Neutrophil (primary cell): ENCODE measurements around the gene TCN1.

ENCODE experiments used
- H3K27ac ChIP-seq: fragments of 200-600 bp; sonication (generic); 2 replicates; pipeline ENCODE4 v1.5.1; 2016; ENCODE audit warnings: mild to moderate bottlenecking, moderate library complexity
- H3K27me3 ChIP-seq: fragments of 200-600 bp; sonication (generic); 2 replicates; pipeline ENCODE4 v1.6.0; 2016; ENCODE audit warnings: mild to moderate bottlenecking
- H3K36me3 ChIP-seq: fragments of 200-600 bp; sonication (generic); 2 replicates; pipeline ENCODE4 v1.5.1; 2017
- H3K4me1 ChIP-seq, 2 experiments: fragments of 200-600 bp in 1 of 2; sonication (generic) in 1 of 2; 1 replicate in 1 of 2; 2 replicates in 1 of 2; pipeline versions ENCODE4 v1.5.1 to v1.6.1; 2013 to 2016; ENCODE audit warnings: low read depth in 1 of 2, low read length in 1 of 2, mild to moderate bottlenecking in 1 of 2, moderate library complexity in 1 of 2; ENCODE audit not compliant: control insufficient read depth in 1 of 2, insufficient read depth in 1 of 2
- H3K4me3 ChIP-seq, 2 experiments: fragments of 200-600 bp in 1 of 2; sonication (generic) in 1 of 2; 1 replicate in 1 of 2; 2 replicates in 1 of 2; pipeline ENCODE4 v1.5.1; 2013 to 2016; ENCODE audit warnings: low read depth in 1 of 2, low read length in 1 of 2, mild to moderate bottlenecking in 1 of 2, moderate library complexity in 1 of 2
- H3K9me3 ChIP-seq: fragments of 200-600 bp; sonication (generic); 2 replicates; pipeline ENCODE4 v1.5.1; 2016
- TF ChIP-seq, protein P1 (sequence below): fragments of 200-600 bp; sonication (generic); IDR thresholded peaks from 2 replicates; pipeline ENCODE4 v1.5.1; 2016; ENCODE audit warnings: antibody characterized with exemption

Gene TCN1

DNA sequence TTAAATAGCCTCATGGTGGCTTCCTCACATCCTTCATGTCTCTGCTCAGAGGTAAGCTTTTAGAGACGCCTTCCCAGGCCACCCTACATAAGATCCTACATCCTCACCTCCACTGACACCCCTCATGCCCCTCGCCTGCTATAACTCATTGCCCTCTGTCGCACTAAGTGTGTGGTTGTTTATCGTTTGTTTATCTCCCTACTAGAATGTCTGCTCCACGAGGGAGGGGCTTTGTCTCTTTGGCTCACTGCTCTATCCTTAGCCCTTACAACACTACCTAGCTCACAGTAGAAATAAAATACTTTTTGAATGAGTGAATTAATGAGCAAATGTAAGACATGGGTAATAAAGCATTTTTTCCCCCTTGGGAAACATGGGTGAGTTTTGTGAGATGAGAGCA is 19.7 kb downstream of the TCN1 start:
- Histone ChIP-seq H3K27ac (no peak overlapping the region), H3K36me3 (no peaks in the 10 kb centered on the region), H3K4me3 (no peak overlapping the region), H3K4me1 (peaks cover 44 to 45% of the 10 kb centered on the region in 2 experiments), H3K9me3 (no peaks in the 10 kb centered on the region), H3K27me3 (no peaks in the 10 kb centered on the region)
- TF ChIP-seq, protein P1, sequence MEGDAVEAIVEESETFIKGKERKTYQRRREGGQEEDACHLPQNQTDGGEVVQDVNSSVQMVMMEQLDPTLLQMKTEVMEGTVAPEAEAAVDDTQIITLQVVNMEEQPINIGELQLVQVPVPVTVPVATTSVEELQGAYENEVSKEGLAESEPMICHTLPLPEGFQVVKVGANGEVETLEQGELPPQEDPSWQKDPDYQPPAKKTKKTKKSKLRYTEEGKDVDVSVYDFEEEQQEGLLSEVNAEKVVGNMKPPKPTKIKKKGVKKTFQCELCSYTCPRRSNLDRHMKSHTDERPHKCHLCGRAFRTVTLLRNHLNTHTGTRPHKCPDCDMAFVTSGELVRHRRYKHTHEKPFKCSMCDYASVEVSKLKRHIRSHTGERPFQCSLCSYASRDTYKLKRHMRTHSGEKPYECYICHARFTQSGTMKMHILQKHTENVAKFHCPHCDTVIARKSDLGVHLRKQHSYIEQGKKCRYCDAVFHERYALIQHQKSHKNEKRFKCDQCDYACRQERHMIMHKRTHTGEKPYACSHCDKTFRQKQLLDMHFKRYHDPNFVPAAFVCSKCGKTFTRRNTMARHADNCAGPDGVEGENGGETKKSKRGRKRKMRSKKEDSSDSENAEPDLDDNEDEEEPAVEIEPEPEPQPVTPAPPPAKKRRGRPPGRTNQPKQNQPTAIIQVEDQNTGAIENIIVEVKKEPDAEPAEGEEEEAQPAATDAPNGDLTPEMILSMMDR: no peak

GRCh38 chr11:59845399-59845798 is 20.9 kb downstream of the TCN1 start, which contains the start of gene CBLIF:
Gene CBLIF (minus strand): TSS chr11:59845499. CDS start chr11:59845453, 46 bp downstream.
- Histone ChIP-seq H3K4me3 (no peak within 1 kb of the TSS), H3K4me1 (peaks cover 35 to 36% of the 10 kb centered on the region in 2 experiments), H3K9me3 (no peaks in the 10 kb centered on the region), H3K36me3 (no peaks in the 10 kb centered on the region), H3K27ac (no peak within 1 kb of the TSS), H3K27me3 (no peaks in the 10 kb centered on the region)
- TF ChIP-seq, protein P1: no peak

DNA sequence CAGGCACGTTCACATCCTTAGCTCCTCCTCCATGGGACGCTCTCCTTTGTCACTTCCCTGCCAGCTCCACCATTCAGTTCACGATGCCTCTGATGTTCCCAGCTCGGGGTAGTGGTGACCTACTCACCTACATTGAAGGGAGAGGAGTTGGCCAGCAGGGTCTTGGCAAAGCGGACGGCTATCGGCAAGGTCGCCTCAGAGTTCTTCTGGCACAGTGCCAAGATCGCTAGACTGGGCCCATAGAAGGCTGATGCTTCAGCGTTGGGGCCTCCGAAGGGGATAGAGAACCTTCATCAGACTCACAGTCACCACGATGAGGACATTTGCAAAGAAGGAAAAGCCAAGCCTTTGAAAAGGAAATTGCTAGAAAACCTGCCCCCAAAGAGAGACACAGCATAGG is 24.0 kb downstream of the TCN1 start:
- Histone ChIP-seq H3K36me3 (no peaks in the 10 kb centered on the region), H3K4me3 (no peak overlapping the region), H3K9me3 (no peaks in the 10 kb centered on the region), H3K4me1 (peaks cover 9 to 10% of the 10 kb centered on the region in 2 experiments), H3K27ac (no peak overlapping the region), H3K27me3 (no peaks in the 10 kb centered on the region)
- TF ChIP-seq, protein P1: no peak

DNA sequence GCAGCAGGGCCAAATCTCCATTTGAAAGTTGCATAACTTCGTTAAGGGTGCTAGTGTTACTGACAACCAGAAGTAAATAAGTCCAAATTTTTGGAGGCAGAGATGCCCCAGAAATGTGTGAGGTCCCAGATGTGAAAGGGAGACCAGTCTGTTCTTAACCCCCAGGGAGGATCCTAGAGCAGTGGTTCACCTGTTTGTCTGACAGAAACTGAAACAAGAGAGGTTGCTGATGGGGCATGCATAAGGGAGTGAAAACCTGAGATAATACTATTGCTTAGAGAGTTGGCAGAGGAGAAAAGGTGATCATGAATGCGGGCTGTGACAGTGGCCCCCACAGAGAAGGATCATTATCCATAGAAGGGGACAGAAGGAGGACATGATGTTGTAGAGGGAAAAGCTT is 24.8 kb downstream of the TCN1 start:
- H3K36me3 ChIP-seq: no peaks in the 10 kb centered on the region
- no peaks in the 10 kb centered on the region for H3K27me3 ChIP-seq
- H3K4me3 ChIP-seq: no peak overlapping the region
- H3K4me1 ChIP-seq: peaks cover under 1 to 2% of the 10 kb centered on the region in 2 experiments
- H3K27ac ChIP-seq: no peak overlapping the region
- TF ChIP-seq, protein P1: no peak
- H3K9me3 ChIP-seq: no peaks in the 10 kb centered on the region

DNA sequence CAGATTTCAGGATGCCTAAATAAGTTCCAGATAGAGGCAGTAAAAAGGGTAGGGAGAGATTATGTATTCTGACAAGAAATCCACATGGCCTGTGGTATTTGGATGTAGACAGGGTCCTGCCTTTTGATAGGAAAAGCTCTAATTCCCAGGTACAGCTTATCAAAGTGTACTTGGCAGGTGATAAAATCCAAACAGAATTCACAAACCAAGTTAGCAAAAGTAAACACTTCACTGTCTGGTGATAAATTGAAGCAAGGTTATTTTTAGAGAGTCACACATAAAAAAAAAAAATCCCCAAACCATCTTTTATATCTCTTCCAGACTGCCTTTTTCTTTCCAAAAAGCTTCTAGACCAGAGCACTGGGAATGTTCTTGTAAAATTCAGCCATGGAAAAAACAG is 26.7 kb downstream of the TCN1 start:
- no peaks in the 10 kb centered on the region for H3K27me3 ChIP-seq
- TF ChIP-seq, protein P1: no peak
- H3K27ac ChIP-seq: no peak overlapping the region
- no peaks in the 10 kb centered on the region for H3K9me3 ChIP-seq
- no peaks in the 10 kb centered on the region for H3K4me1 ChIP-seq
- no peaks in the 10 kb centered on the region for H3K36me3 ChIP-seq
- no peak overlapping the region for H3K4me3 ChIP-seq

- H3K27ac ChIP-seq: peak overlapping the region; percentile 51
- H3K27me3 ChIP-seq: no peaks in the 10 kb centered on the region
- H3K36me3 ChIP-seq: no peaks in the 10 kb centered on the region
- H3K9me3 ChIP-seq: no peaks in the 10 kb centered on the region
- H3K4me3 ChIP-seq: no peak overlapping the region
- TF ChIP-seq, protein P1: no peak
- H3K4me1 ChIP-seq: peaks cover 18 to 23% of the 10 kb centered on the region in 2 experiments
Measured at GRCh38 chr11:59833602-59834001, 32.7 kb downstream of the TCN1 start.
